Hepatocyte (in vitro differentiated cells): ENCODE data around the gene SCFD2.

ENCODE experiments used
- EZH2 ChIP-seq: fragments of 200-600 bp; sonication (generic); IDR thresholded peaks from 2 replicates; pipeline ENCODE4 v1.6.1; 2016; ENCODE audit warnings: antibody characterized with exemption, mild to moderate bottlenecking, borderline replicate concordance
- EZH2phosphoT487 ChIP-seq: fragments of 200-600 bp; sonication (generic); IDR thresholded peaks from one replicate; pipeline ENCODE4 v1.6.1; 2018; ENCODE audit warnings: antibody characterized with exemption, mild to moderate bottlenecking, low read depth, moderate library complexity; ENCODE audit not compliant: unreplicated experiment, severe bottlenecking
- TF ChIP-seq, protein P1 (sequence below): fragments of 200-600 bp; sonication (generic); IDR thresholded peaks from 2 replicates; pipeline ENCODE4 v1.5.1; 2016; ENCODE audit warnings: antibody characterized with exemption, mild to moderate bottlenecking; ENCODE audit not compliant: poor library complexity

DNA sequence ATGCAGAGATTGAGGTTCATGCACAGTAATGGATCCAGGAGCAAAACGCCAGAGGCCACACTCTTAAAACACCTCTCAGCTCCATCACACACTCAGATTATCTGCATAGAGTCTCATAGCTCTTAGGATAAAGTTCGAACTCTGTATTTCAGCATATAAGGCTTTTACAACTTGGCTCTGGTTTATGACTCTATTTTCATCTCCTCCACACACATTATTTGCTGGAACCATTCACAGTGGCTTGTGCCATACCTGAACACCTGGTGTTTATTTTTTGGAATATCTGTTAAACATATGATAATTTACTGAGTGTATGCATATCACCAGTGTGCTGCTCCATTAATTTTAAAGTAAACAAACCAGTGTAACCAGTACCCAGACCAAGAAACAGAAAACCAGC, 476.5 kb downstream of the SCFD2 start:
- TF ChIP-seq EZH2phosphoT487 (no peak), EZH2 (no peak)
- TF ChIP-seq, protein P1, sequence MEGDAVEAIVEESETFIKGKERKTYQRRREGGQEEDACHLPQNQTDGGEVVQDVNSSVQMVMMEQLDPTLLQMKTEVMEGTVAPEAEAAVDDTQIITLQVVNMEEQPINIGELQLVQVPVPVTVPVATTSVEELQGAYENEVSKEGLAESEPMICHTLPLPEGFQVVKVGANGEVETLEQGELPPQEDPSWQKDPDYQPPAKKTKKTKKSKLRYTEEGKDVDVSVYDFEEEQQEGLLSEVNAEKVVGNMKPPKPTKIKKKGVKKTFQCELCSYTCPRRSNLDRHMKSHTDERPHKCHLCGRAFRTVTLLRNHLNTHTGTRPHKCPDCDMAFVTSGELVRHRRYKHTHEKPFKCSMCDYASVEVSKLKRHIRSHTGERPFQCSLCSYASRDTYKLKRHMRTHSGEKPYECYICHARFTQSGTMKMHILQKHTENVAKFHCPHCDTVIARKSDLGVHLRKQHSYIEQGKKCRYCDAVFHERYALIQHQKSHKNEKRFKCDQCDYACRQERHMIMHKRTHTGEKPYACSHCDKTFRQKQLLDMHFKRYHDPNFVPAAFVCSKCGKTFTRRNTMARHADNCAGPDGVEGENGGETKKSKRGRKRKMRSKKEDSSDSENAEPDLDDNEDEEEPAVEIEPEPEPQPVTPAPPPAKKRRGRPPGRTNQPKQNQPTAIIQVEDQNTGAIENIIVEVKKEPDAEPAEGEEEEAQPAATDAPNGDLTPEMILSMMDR: no peak
